Loucy (cell line): Measurements from ENCODE around the gene SPACA1.

Experiments used
- H2AFZ ChIP-seq: fragments of 200-600 bp; sonication (generic); 2 replicates; pipeline ENCODE4 v1.6.0; 2016; ENCODE audit warnings: antibody characterized with exemption, mild to moderate bottlenecking, low read length, moderate library complexity
- H3F3A ChIP-seq: fragments of 200-600 bp; 2 replicates; pipeline ENCODE4 v1.6.0; 2016; ENCODE audit warnings: antibody characterized with exemption, low read depth, mild to moderate bottlenecking
- H3K27me3 ChIP-seq: fragments of 200-600 bp; sonication (generic); 2 replicates; pipeline ENCODE4 v1.6.1; 2014; ENCODE audit warnings: low read length, mild to moderate bottlenecking; ENCODE audit not compliant: insufficient read depth, poor library complexity, severe bottlenecking
- H3K36me3 ChIP-seq: fragments of 200-600 bp; sonication (generic); 2 replicates; pipeline ENCODE4 v1.6.1; 2016; ENCODE audit warnings: low read length; ENCODE audit not compliant: insufficient read depth
- H3K4me1 ChIP-seq: fragments of 200-600 bp; sonication (generic); 2 replicates; pipeline ENCODE4 v1.5.1; 2014; ENCODE audit warnings: low read length, mild to moderate bottlenecking; ENCODE audit not compliant: insufficient read depth, poor library complexity, severe bottlenecking
- H3K4me2 ChIP-seq: fragments of 200-600 bp; sonication (generic); 2 replicates; pipeline ENCODE4 v1.6.0; 2014; ENCODE audit warnings: antibody characterized with exemption, low read length, low read depth, mild to moderate bottlenecking; ENCODE audit not compliant: poor library complexity, severe bottlenecking
- H3K4me3 ChIP-seq: fragments of 200-600 bp; sonication (generic); 2 replicates; pipeline ENCODE4 v1.5.1; 2014; ENCODE audit warnings: low read length, mild to moderate bottlenecking, mixed read lengths; ENCODE audit not compliant: poor library complexity, severe bottlenecking
- H3K79me2 ChIP-seq: fragments of 200-600 bp; sonication (generic); 2 replicates; pipeline ENCODE4 v1.6.1; 2014; ENCODE audit warnings: low read length; ENCODE audit not compliant: insufficient read depth
- H3K9ac ChIP-seq: fragments of 200-600 bp; sonication (generic); 2 replicates; pipeline ENCODE4 v1.6.0; 2014; ENCODE audit warnings: mild to moderate bottlenecking, low read depth, low read length, moderate library complexity; ENCODE audit not compliant: poor library complexity, severe bottlenecking
- H3K9me2 ChIP-seq: fragments of 200-600 bp; sonication (generic); replicated peaks from 2 replicates; pipeline ENCODE4 v1.6.1; 2016; ENCODE audit warnings: low read depth, low read length, mixed read lengths
- H3K9me3 ChIP-seq: fragments of 200-600 bp; sonication (generic); 2 replicates; pipeline ENCODE4 v1.6.1; 2014; ENCODE audit warnings: mild to moderate bottlenecking, antibody characterized with exemption, low read length, low read depth; ENCODE audit not compliant: insufficient read depth
- H4K20me1 ChIP-seq: fragments of 200-600 bp; sonication (generic); 2 replicates; pipeline ENCODE4 v1.6.0; 2014; ENCODE audit warnings: antibody characterized with exemption, low read length, mild to moderate bottlenecking; ENCODE audit not compliant: insufficient read depth, poor library complexity, severe bottlenecking
- CTCF ChIP-seq: fragments of 200-600 bp; sonication (generic); conservative IDR thresholded peaks from 2 replicates; pipeline ENCODE4 v1.5.1; 2014; ENCODE audit warnings: mild to moderate bottlenecking, antibody characterized with exemption, low read length
- EZH2phosphoT487 ChIP-seq: fragments of 200-600 bp; IDR thresholded peaks from 2 replicates; pipeline ENCODE4 v1.6.1; 2018; ENCODE audit warnings: antibody characterized with exemption, mild to moderate bottlenecking, moderate library complexity, borderline replicate concordance

SPACA1 gene

GRCh38 chr6:88004707-88005106 lies 42.9 kb upstream of the SPACA1 start:
- Histone ChIP-seq H3K9me2 (no peaks in the 10 kb centered on the region; the same call in 1 of the 2 replicates), H3F3A (no peaks in the 10 kb centered on the region), H3K4me1 (no peaks in the 10 kb centered on the region), H2AFZ (no peak overlapping the region), H3K9ac (no peak overlapping the region), H3K79me2 (no peaks in the 10 kb centered on the region), H3K4me2 (no peak overlapping the region), H4K20me1 (no peaks in the 10 kb centered on the region), H3K36me3 (no peaks in the 10 kb centered on the region), H3K4me3 (no peak overlapping the region), H3K9me3 (no peaks in the 10 kb centered on the region), H3K27me3 (no peaks in the 10 kb centered on the region)
- TF ChIP-seq EZH2phosphoT487 = no peak
- TF ChIP-seq CTCF = no peak

GRCh38 chr6:88006557-88006956 lies 41.1 kb upstream of the SPACA1 start:
- Histone ChIP-seq H3K4me3 (no peak overlapping the region), H3K27me3 (no peaks in the 10 kb centered on the region), H3K4me1 (no peaks in the 10 kb centered on the region), H3K79me2 (no peaks in the 10 kb centered on the region), H4K20me1 (no peaks in the 10 kb centered on the region), H3K9ac (no peak overlapping the region), H3K9me3 (no peaks in the 10 kb centered on the region), H3K9me2 (no peaks in the 10 kb centered on the region; the same call in 1 of the 2 replicates), H2AFZ (no peak overlapping the region), H3F3A (no peaks in the 10 kb centered on the region), H3K4me2 (no peak overlapping the region), H3K36me3 (no peaks in the 10 kb centered on the region)
- no peak for TF ChIP-seq EZH2phosphoT487
- TF ChIP-seq CTCF = no peak

- no peak overlapping the region for H3K9ac ChIP-seq
- H3K36me3 ChIP-seq = no peaks in the 10 kb centered on the region
- no peak overlapping the region for H2AFZ ChIP-seq
- no peak for TF ChIP-seq EZH2phosphoT487
- TF ChIP-seq CTCF = no peak
- H3K4me3 ChIP-seq = no peak overlapping the region
- no peak overlapping the region for H3K4me2 ChIP-seq
- no peaks in the 10 kb centered on the region for H3K27me3 ChIP-seq
- H3F3A ChIP-seq = no peaks in the 10 kb centered on the region
- no peaks in the 10 kb centered on the region for H3K4me1 ChIP-seq
- no peaks in the 10 kb centered on the region for H4K20me1 ChIP-seq
- H3K9me3 ChIP-seq = no peaks in the 10 kb centered on the region
- H3K9me2 ChIP-seq = no peaks in the 10 kb centered on the region; the same call in 1 of the 2 replicates
- H3K79me2 ChIP-seq = no peaks in the 10 kb centered on the region
Observed at GRCh38 chr6:88008411-88008810, 39.2 kb upstream of the SPACA1 start.
